GM23248 (cell line): Measurements from ENCODE around the gene SLC12A7. TPM values are rescaled to one million over a fixed set of nuclear protein-coding genes. Genes with fewer than 3 reads are reported as not detected.

ENCODE experiments used
- DNase-seq: peaks from one replicate; pipeline ENCODE4 v3.0.0-alpha.2; 2015
- H2AFZ ChIP-seq: fragments of 200-600 bp; sonication (generic); 2 replicates; pipeline ENCODE4 v1.6.1; 2016; ENCODE audit warnings: antibody characterized with exemption
- H3F3A ChIP-seq: fragments of 200-600 bp; sonication (generic); 2 replicates; pipeline ENCODE4 v1.6.1; 2016; ENCODE audit warnings: mild to moderate bottlenecking, antibody characterized with exemption, mixed run types; ENCODE audit not compliant: insufficient read depth
- H3K27ac ChIP-seq: fragments of 200-600 bp; sonication (generic); 2 replicates; pipeline ENCODE4 v1.5.1; 2016; ENCODE audit warnings: mild to moderate bottlenecking
- H3K27me3 ChIP-seq: fragments of 200-600 bp; sonication (generic); replicated peaks from 2 replicates; pipeline ENCODE4 v1.6.1; 2016; ENCODE audit warnings: mild to moderate bottlenecking; ENCODE audit not compliant: insufficient read depth
- H3K36me3 ChIP-seq: fragments of 200-600 bp; sonication (generic); 2 replicates; pipeline ENCODE4 v1.6.1; 2016; ENCODE audit warnings: low read depth, mild to moderate bottlenecking
- H3K4me1 ChIP-seq: fragments of 200-600 bp; sonication (generic); 2 replicates; pipeline ENCODE4 v1.6.1; 2016; ENCODE audit warnings: mild to moderate bottlenecking; ENCODE audit not compliant: insufficient read depth
- H3K4me2 ChIP-seq: fragments of 200-600 bp; sonication (generic); one replicate; pipeline ENCODE4 v1.6.1; 2016; ENCODE audit warnings: mild to moderate bottlenecking; ENCODE audit not compliant: unreplicated experiment
- H3K4me3 ChIP-seq: fragments of 200-600 bp; sonication (generic); 2 replicates; pipeline ENCODE4 v1.5.1; 2016; ENCODE audit warnings: mild to moderate bottlenecking
- H3K79me2 ChIP-seq: fragments of 200-600 bp; sonication (generic); 2 replicates; pipeline ENCODE4 v1.6.1; 2016; ENCODE audit warnings: mild to moderate bottlenecking; ENCODE audit not compliant: insufficient read depth
- H3K9ac ChIP-seq: fragments of 200-600 bp; sonication (generic); 2 replicates; pipeline ENCODE4 v1.6.1; 2016; ENCODE audit warnings: mild to moderate bottlenecking
- H3K9me2 ChIP-seq: fragments of 200-600 bp; sonication (generic); 2 replicates; pipeline ENCODE4 v1.6.1; 2016; ENCODE audit warnings: mixed run types, mild to moderate bottlenecking, moderate library complexity; ENCODE audit not compliant: insufficient read depth
- H3K9me3 ChIP-seq: fragments of 200-600 bp; sonication (generic); one replicate; pipeline ENCODE4 v1.6.1; 2017; ENCODE audit warnings: low read depth
- H4K20me1 ChIP-seq: fragments of 200-600 bp; sonication (generic); 2 replicates; pipeline ENCODE4 v1.6.0; 2016; ENCODE audit not compliant: insufficient read depth
- EZH2 ChIP-seq: fragments of 200-600 bp; sonication (generic); IDR thresholded peaks from 2 replicates; pipeline ENCODE4 v1.6.1; 2018; ENCODE audit warnings: antibody characterized with exemption, mild to moderate bottlenecking; ENCODE audit not compliant: insufficient read depth, poor library complexity, severe bottlenecking
- EZH2phosphoT487 ChIP-seq: fragments of 200-600 bp; sonication (generic); IDR thresholded peaks from 2 replicates; pipeline ENCODE4 v1.6.1; 2018; ENCODE audit warnings: antibody characterized with exemption, moderate library complexity, mild to moderate bottlenecking, low read depth; ENCODE audit not compliant: insufficient read depth
- WGBS, 2 experiments: methylation state at CpG; one replicate each; pipeline ENCODE4 v1.1.6; 2015 to 2017; ENCODE audit warnings: low lambda C conversion rate in 2 of 2, low coverage in 1 of 2; ENCODE audit errors: missing lambda C conversion rate in 2 of 2; 5-methylcytosine and 5-hydroxymethylcytosine counted together
- in situ Hi-C: fragments of 300-500 bp; cut with MboI; formaldehyde crosslinking; loops from 2 replicates; pipeline ENCODE4 v1.15.0; 2020
- polyA plus RNA-seq: library from polyadenylated mRNA; unstranded; fragments of >200 nt; fragmentation: Nextera tagmentation; extraction: Ambion mirVana; gene quantifications from 2 replicates; pipeline ENCODE4 v1.2.1, GENCODE V29; 2016
- total RNA-seq: library from RNA; depleted of rRNA; stranded (reverse); fragments of >200 nt; shearing (Covaris generic); gene quantifications from 2 replicates; pipeline ENCODE4 v1.2.3, GENCODE V29; 2014

Gene SLC12A7
- total and polyA plus RNA-seq, 2 experiments from 2014 or later, result 0.75 to 1.9 TPM

DNA sequence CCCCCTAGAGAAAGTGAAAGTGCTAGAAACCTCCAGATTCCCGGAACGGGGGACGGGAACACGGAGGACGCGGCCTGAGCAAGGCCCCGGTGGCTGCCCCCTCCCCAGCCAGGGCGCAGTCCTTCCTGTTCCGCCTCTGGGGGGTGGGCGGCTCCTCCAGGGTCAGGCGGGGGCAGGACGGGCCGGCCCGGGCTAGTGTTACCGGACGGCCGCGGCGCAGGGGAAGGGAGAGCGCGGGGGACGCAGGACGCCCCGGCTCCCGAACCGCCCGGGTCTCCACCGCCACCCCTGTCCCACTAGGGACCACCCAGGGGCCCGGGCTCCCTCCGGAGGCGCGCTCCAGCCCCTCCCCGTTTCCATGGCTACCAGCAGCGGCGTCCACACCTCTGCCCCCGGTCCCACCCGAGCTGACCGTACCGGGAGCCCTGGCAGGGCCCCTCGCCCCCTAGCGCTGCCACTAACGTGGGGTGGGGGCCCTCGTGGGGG is 579 bp downstream of the SLC12A7 start:
- peak overlapping the region; percentile 75 for H2AFZ ChIP-seq

DNA sequence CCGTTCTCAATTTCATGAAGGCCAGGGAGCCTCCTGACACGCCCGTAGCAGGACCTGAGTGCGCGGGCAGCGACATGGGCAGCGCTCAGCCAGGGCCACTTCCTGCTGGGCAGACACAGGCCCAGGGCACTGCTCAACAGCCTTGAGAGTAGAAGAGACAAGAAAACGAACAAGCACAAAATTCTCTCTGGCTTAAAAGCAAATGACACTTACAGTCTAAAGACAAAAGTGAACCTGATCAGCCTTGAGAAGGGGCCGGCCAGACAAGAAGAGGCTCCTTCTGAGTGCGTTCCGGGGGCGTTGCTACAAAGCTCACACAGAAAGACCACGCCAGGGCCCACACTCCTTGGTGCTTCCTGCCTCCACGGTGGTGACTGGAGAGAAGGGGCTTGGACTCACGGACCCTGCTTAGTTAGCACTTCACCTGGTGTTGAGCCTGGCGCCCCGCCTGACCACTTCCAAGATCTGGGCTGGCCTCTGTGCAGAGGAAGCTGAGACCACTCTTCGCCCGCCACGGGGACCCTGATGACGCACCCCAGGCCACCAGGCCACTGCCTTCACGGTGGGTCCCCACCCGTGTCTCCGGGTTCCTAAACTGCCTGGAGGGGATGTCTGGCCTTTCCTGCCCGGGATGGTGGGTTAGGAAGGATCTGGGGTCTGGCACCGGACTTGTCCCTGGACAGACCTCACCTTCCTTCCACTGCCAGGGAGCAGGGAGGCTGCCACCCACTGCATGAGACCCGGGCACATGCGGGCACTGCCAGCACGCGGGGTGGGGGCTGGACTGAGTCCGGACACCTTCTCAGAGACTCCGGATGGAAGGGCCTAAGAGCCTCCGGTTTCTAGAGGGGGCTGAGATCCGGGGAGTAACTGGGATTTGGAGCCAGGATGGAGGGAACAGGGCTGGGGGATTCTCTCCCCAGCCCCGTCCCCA is 1.3 kb downstream of the SLC12A7 start:
- Histone ChIP-seq H3F3A (no peaks in the 10 kb centered on the region), H3K27ac (no peak overlapping the region), H3K36me3 (no peaks in the 10 kb centered on the region), H3K4me2 (peak overlapping the region; percentile 85), H4K20me1 (no peaks in the 10 kb centered on the region), H3K9me3 (no peaks in the 10 kb centered on the region), H3K9me2 (no peaks in the 10 kb centered on the region), H2AFZ (peak overlapping the region; percentile 75), H3K79me2 (no peaks in the 10 kb centered on the region), H3K4me3 (peak overlapping the region; percentile 72), H3K9ac (peak overlapping the region; percentile 70), H3K27me3 (peaks cover 6% of the 10 kb centered on the region), H3K4me1 (no peaks in the 10 kb centered on the region)
- 55 to 57% methylated on average over 32 to 35 of the region's 35 CpGs for WGBS, 2 experiments
- TF ChIP-seq EZH2phosphoT487 (no peak), EZH2 (no peak)
- peak; percentile 24 for DNase-seq
- in situ Hi-C loops, result no loop called here

More for the DNA sequence above, 579 bp downstream of the SLC12A7 start:
- H3K27ac ChIP-seq, result no peak overlapping the region
- H3K4me1 ChIP-seq, result no peaks in the 10 kb centered on the region
- TF ChIP-seq EZH2phosphoT487 (no peak), EZH2 (no peak)
- no peaks in the 10 kb centered on the region for H3K36me3 ChIP-seq
- 0 to 1% methylated on average over 16 to 27 of the region's 43 CpGs for WGBS, 2 experiments
- no peaks in the 10 kb centered on the region for H3K9me3 ChIP-seq
- H3K27me3 ChIP-seq, result peaks cover 6% of the 10 kb centered on the region
- peak overlapping the region; percentile 70 for H3K9ac ChIP-seq
- in situ Hi-C loops, result no loop called here
- DNase-seq, result no peak
- no peaks in the 10 kb centered on the region for H3K9me2 ChIP-seq
- peak overlapping the region; percentile 85 for H3K4me2 ChIP-seq
- H3K4me3 ChIP-seq, result peak overlapping the region; percentile 72
- H3F3A ChIP-seq, result no peaks in the 10 kb centered on the region
- H4K20me1 ChIP-seq, result no peaks in the 10 kb centered on the region
- H3K79me2 ChIP-seq, result no peaks in the 10 kb centered on the region

DNA sequence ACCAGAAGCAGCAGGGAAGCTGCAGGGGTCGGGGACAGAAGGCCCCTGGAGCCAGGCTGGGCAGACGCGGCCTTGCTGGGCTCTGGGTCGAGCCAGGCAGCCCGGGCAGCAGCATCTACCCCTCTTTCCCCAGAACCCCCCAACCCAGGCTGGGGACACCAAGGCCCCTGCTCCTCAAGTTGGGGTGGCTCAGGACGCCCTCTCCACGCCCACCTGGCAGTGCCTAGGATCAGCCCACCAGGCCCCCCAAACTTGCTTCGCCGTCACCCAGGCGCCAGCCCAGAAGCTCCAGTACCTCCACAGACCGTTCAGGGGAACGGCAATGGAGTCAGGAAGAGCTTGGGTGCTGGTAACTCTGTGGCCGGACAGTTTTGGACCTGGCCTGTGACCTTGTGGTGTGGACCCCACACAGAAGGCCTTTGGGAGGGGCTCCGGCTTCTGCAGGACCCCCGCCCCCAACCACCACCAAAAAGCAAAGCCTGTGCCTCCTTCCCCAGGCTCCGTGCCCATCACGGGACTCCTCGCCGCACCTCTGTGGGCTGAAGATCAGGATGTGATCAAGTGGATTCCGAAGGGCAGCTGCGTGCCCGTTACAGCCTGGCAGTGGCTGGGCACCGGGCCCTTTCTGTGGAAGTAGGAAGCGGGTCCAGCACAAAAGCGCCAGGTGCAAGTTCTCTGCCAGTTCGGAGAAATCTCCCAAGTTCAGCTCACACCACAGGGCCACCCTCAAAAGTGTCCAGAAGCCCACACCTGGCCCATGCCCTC is 2.1 kb downstream of the SLC12A7 start:
- DNase-seq, result no peak
- Histone ChIP-seq H3F3A (no peaks in the 10 kb centered on the region), H3K79me2 (no peaks in the 10 kb centered on the region), H3K9ac (no peak overlapping the region), H3K9me3 (no peaks in the 10 kb centered on the region), H3K4me1 (no peaks in the 10 kb centered on the region), H3K4me2 (no peak overlapping the region), H3K27ac (no peak overlapping the region), H4K20me1 (no peaks in the 10 kb centered on the region), H3K4me3 (no peak overlapping the region), H3K36me3 (no peaks in the 10 kb centered on the region), H3K9me2 (no peaks in the 10 kb centered on the region), H3K27me3 (peaks cover 6% of the 10 kb centered on the region), H2AFZ (no peak overlapping the region)
- TF ChIP-seq EZH2phosphoT487 (no peak), EZH2 (no peak)
- WGBS, 2 experiments, result 82 to 87% methylated on average over 24 to 25 of the region's 26 CpGs
- in situ Hi-C loops, result no loop called here

DNA sequence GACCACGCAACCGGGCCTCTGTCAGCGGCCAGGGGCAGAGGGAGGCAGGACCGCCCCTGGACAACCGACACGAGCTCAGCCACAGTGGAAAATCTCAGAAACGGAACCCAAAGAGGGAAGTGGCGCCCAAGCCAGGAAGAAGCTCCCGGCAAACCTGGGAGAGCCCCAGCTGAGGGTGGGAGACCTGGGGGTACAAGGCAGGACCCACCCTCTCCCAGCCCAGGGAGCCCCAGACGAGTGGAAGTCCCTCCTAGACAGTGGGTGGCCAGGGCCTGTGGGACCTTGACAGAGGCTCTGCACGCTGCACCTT is 3.0 kb downstream of the SLC12A7 start:
- no peak for DNase-seq
- Histone ChIP-seq H3F3A (no peaks in the 10 kb centered on the region), H3K9ac (no peak overlapping the region), H3K9me2 (no peaks in the 10 kb centered on the region), H3K27ac (no peak overlapping the region), H2AFZ (no peak overlapping the region), H3K36me3 (no peaks in the 10 kb centered on the region), H3K27me3 (peaks cover 6% of the 10 kb centered on the region), H3K9me3 (no peaks in the 10 kb centered on the region), H3K79me2 (no peaks in the 10 kb centered on the region), H3K4me2 (no peak overlapping the region), H3K4me3 (no peak overlapping the region), H3K4me1 (no peaks in the 10 kb centered on the region), H4K20me1 (no peaks in the 10 kb centered on the region)
- WGBS, 2 experiments, result 86 to 89% methylated on average over 11 of the region's 11 CpGs
- TF ChIP-seq EZH2 (no peak), EZH2phosphoT487 (no peak)
- in situ Hi-C loops, result no loop called here
